Hematopoietic multipotent progenitor cell (in vitro differentiated cells): ENCODE data around the gene CXCL16. TPM values are rescaled to one million over a fixed set of nuclear protein-coding genes. Genes with fewer than 3 reads are reported as not detected.
"Not testable (repeated sequence)": the region's sequence is repeated elsewhere in the genome, so short reads cannot be mapped to it uniquely, and the experiment has no call there.

Source experiments
- DNase-seq, 3 donors: peaks; one replicate each; pipeline ENCODE4 v3.0.0-alpha.2; 2011 to 2015; ENCODE audit warnings: low read depth in 2 of 3, low spot score in 2 of 3
- total RNA-seq: library from RNA; depleted of rRNA; stranded (reverse); fragments of >200 nt; gene quantifications from one replicate; pipeline ENCODE4 v1.2.3, GENCODE V29; 2012

The CXCL16 gene
- total RNA-seq, 1 donor: 0.27 TPM

DNA sequence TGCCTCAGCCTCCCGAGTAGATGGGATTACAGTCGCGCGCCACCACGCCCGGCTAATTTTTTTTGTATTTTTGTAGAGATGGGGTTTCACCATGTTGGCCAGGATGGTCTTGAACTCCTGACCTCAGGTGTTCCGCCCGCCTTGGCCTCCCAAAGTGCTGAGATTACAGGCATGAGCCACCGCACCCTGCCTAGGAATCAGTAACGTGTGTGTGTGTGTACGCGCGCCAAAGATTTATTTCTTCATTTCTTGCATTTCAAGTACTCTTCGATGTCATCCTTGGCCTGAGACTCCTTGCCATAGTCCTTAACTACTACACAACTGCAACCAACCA is 35.2 kb downstream of the CXCL16 start:
- not testable (repeated sequence) for DNase-seq

DNA sequence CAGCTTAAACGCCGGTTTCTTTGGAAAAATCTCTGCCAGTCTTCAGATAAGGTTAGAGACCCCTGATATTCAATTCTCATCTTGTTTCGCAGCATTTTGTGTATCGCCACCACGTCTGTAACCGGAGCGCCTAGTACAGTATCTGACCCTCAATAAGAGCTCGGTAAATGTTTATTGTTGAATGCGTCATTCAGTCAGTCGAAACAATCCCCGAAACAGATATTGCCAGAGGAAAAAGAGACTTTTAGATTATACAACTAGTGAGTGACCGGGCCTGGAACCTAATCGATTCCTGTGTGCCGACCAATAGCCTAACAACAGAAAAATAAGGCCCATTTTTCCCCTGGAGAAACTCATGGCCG is 36.4 kb downstream of the CXCL16 start:
- no peak for DNase-seq

DNA sequence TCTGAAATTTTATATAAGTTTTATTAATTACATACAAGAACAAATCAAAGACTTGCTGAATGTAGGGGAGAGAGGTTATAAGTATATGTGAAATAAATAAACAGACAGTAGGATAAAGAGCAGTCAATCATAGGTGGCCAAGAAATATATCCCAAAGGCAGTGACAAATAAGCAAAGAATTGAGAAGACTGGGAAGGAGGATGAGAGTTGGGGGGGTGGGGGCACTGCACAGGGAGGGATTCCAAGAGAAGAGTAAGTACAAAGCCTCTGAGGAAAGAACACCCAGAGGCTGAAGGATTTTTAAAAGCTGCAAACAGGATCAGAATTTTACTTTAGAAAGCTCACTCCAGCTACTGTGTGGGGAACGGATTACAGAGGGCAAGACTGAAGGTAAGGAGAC is 38.6 kb downstream of the CXCL16 start:
- DNase-seq: no peak

DNA sequence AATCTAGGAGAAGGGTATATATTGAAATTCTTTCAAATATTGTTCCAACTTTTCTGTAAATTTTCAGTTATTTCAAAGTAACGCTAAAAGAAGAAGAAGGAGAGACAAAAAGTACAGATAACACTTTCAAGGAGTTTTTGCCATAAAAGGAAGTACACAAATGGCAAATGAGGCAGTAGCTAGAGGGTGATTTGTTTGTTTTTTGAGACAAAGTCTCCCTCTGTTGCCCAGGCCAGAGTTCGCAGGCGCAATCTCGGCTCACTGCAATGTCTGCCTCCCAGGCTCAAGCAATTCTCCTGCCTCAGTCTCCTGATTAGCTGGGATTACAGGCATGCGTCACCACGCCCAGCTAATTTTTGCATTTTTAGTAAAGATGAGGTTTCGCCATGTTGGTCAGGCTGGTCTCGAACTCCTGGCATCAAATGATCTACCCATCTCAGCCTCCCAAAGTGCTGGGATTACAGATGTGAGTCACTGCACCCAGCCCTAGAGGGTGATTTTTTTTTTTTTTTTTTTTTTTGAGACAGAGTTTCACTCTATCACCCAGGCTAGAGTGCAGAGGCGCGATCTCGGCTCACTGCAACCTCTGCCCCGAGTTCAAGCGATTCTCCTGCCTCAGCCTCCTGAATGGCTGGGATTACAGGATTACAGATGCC is 40.2 kb downstream of the CXCL16 start:
- not testable (repeated sequence) for DNase-seq

DNA sequence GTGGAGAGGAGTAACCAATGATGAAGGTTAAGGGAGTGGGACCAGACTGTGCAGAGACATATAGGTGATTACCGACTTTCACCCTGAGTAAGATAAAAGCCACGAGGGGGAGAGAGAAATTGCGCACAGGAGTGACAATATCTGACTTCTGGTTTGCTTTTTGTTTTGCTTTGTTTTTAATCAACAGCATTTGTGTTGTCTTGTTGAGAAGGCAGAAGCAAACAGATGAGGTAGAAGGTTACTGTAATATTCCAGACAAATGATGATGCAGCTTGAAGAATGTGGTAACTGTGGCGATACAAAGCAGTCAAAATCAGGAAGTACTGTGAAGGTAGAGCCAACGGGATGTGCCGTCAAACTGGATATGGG is 43.3 kb downstream of the CXCL16 start:
- DNase-seq: peak in 1 of 3 donors; percentile 15

DNA sequence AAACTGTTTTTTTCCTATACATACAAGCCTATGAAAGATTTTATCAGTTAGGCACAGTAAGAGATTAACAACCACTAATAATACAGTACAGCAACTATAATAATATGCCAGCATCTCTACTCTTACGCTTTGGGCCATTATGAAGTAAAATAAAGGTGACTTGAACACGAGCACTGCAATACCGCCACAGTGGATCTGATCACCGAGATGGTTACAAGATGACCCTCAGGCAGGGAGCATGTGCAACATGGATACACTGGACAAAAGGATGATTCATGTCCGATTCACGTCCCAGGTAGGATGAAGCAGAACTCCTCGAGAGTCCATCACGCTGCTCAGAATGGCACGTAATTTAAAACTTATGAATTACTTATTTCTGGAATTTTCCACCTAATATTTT is 46.3 kb downstream of the CXCL16 start:
- no peak for DNase-seq

DNA sequence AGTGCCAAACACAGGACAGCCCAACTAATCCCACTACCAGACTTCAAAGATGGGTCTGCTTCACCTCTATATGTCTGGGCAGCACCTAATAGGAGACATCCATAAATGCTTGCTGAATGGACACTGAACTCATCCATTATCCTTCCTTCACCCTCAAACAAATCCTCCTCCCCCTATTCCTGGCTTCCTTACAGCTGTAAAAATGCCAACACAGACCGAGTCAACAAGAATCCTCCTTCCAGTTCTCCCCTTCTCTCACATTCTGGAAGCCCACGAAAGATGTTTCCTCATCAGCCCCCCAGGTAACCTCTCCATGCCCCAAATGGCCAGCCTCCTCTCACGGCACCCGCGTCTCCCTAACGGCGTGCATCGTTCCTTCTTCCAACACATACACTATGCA is 48.0 kb downstream of the CXCL16 start:
- DNase-seq: no peak

DNA sequence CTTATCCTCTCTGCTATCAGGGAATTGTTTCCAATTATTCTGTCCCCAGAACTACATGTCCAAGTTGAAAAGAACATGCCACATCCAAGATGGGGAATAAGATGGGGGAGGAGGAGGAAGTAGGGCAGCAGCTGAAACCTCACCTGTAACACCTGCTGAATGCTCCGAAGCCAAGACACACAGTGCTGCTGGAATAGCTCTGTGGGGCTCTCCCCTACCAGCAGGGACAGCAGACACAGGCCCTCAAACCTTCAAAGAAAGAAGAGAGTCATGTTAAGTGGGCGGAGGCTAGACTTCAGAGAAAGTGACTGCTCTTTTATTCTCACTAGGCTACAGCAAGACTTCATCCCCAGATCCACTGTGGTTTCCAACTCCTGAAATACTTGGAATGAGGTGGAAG is 49.0 kb downstream of the CXCL16 start:
- no peak for DNase-seq

DNA sequence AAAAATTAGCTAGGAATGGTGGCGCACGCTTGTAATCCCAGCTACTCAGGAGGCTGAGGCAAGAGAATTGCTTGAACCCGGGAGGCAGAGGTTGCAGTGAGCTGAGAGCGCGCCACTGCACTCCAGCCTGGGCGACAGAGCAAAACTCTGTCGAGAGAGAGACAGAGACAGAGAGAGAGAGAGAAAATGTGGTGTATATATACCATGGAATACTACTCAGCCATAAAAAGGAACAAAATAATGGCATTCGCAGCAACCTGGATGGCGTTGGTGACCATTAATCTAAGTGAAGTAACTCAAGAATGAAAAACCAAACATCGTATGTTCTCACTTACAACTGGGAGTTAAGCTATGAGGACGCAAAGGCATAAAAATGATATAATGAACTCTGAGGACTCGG is 49.9 kb downstream of the CXCL16 start:
- not testable (repeated sequence) for DNase-seq

DNA sequence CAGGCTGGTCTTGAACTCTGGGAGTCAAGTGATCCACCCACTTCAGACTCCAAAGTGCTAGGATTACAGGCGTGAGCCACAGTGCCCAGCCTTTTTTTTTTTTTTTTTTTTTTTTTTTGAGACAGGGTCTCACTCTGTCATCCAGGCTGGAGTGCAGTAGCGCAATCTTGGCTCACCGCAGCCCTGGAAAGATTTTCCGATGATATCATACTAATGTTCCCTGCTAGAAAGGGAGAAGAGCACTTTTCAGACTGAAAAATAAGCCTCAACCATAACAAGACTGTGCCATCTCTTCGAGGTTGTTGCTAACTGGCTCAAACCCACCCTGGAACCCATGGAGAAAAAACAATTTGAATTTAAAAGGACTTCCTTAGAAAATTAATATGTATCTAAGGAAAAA is 56.0 kb downstream of the CXCL16 start:
- not testable (repeated sequence) for DNase-seq

Other genes with a start within 250 kb of the CXCL16 start
- 101 TPM for gene SPNS2, start 241.0 kb downstream of the CXCL16 start, total RNA-seq
- 58.4 TPM for gene MYBBP1A, start 184.5 kb downstream of the CXCL16 start, total RNA-seq
- gene GGT6, start 179.4 kb downstream of the CXCL16 start, total RNA-seq: not detected
- gene SMTNL2, start 155.4 kb downstream of the CXCL16 start, total RNA-seq: not detected
- 0.27 TPM for gene ALOX15, start 98.2 kb downstream of the CXCL16 start, total RNA-seq
- 52.5 TPM for gene PELP1, start 35.8 kb downstream of the CXCL16 start, total RNA-seq
- gene ARRB2, start 29.3 kb downstream of the CXCL16 start, total RNA-seq: 63.0 TPM
- 12.9 TPM for gene MED11, start 8.5 kb downstream of the CXCL16 start, total RNA-seq
- under 0.01 TPM for gene ZMYND15, start 95 bp downstream of the CXCL16 start, total RNA-seq
- not detected for gene TM4SF5, start 32.0 kb upstream of the CXCL16 start, total RNA-seq
- gene VMO1, start 46.4 kb upstream of the CXCL16 start, total RNA-seq: not detected
- gene GLTPD2, start 49.0 kb upstream of the CXCL16 start, total RNA-seq: not detected
- gene PSMB6, start 56.2 kb upstream of the CXCL16 start, total RNA-seq: 116 TPM
- 5.9 TPM for gene PLD2, start 67.2 kb upstream of the CXCL16 start, total RNA-seq
- gene MINK1, start 93.4 kb upstream of the CXCL16 start, total RNA-seq: 21.0 TPM
- 18.3 TPM for gene C17orf107, start 159.6 kb upstream of the CXCL16 start, total RNA-seq
- 5.4 TPM for gene CHRNE, start 163.2 kb upstream of the CXCL16 start, total RNA-seq
- gene GP1BA, start 192.3 kb upstream of the CXCL16 start, total RNA-seq: 2.2 TPM
- 78.6 TPM for gene SLC25A11, start 200.1 kb upstream of the CXCL16 start, total RNA-seq
- 27.5 TPM for gene RNF167, start 200.3 kb upstream of the CXCL16 start, total RNA-seq
- 429 TPM for gene PFN1, start 208.6 kb upstream of the CXCL16 start, total RNA-seq
- 2.4 TPM for gene ENO3, start 211.2 kb upstream of the CXCL16 start, total RNA-seq
- gene SPAG7, start 227.9 kb upstream of the CXCL16 start, total RNA-seq: 31.2 TPM
- 6.2 TPM for gene CAMTA2, start 247.7 kb upstream of the CXCL16 start, total RNA-seq